Measurements from ENCODE around the gene GNAT3. TPM values are rescaled to one million over a fixed set of nuclear protein-coding genes. Genes with fewer than 3 reads are reported as not detected.

The GNAT3 gene
- total and polyA plus RNA-seq, 12 donors: not detected

- TF ChIP-seq POLR2A (IDR thresholded peaks at IDR 0.05): no peak
- TF ChIP-seq, protein P1, sequence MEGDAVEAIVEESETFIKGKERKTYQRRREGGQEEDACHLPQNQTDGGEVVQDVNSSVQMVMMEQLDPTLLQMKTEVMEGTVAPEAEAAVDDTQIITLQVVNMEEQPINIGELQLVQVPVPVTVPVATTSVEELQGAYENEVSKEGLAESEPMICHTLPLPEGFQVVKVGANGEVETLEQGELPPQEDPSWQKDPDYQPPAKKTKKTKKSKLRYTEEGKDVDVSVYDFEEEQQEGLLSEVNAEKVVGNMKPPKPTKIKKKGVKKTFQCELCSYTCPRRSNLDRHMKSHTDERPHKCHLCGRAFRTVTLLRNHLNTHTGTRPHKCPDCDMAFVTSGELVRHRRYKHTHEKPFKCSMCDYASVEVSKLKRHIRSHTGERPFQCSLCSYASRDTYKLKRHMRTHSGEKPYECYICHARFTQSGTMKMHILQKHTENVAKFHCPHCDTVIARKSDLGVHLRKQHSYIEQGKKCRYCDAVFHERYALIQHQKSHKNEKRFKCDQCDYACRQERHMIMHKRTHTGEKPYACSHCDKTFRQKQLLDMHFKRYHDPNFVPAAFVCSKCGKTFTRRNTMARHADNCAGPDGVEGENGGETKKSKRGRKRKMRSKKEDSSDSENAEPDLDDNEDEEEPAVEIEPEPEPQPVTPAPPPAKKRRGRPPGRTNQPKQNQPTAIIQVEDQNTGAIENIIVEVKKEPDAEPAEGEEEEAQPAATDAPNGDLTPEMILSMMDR (IDR thresholded peaks at IDR 0.05): no peak
- H3K4me3 ChIP-seq: no peak overlapping the region
- H3K4me1 ChIP-seq (replicated peaks in 1 of 2): peaks cover 0 to 6% of the 10 kb centered on the region in 2 donors
- H3K9me3 ChIP-seq (replicated peaks in 1 of 3): no peaks in the 10 kb centered on the region
- no peaks in the 10 kb centered on the region for H3K27me3 ChIP-seq
- H3K36me3 ChIP-seq (replicated peaks in 1 of 2): no peaks in the 10 kb centered on the region
- WGBS, 4 donors: 33 to 78% (median 45%) methylated on average over 3 of the region's 3 CpGs
- intact Hi-C loops (cut with DNase I): no loop called here
- H3K27ac ChIP-seq: no peak overlapping the region
- DNase-seq: no peak
These were observed 42.7 kb downstream of the GNAT3 start for GRCh38 chr7:80468931-80469714.

- peaks cover 0 to 6% of the 10 kb centered on the region in 2 donors for H3K4me1 ChIP-seq (replicated peaks in 1 of 2)
- TF ChIP-seq POLR2A (IDR thresholded peaks at IDR 0.05): no peak
- TF ChIP-seq, protein P1 (IDR thresholded peaks at IDR 0.05): no peak
These were observed 44.8 kb downstream of the GNAT3 start for GRCh38 chr7:80467069-80467468.

DNA sequence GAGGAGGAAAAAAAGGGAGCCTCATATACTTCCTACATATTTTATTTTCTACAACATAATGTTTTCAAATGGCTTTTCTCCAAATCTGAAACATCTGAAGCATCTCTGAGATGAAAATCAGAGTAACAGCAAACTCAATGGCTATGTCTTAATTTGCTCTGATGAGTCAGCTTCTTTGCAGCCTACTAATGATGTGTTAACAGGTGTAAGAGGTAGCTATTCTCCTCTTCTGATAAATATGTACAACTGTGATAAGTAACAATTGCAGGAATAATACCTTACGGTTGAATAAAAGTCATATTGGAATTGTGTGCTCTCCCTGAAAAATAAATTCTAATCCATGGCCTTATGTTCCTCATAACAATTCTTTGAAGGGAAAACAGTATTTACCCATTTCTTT lies 45.2 kb downstream of the GNAT3 start:
- no peak for DNase-seq
- WGBS, 4 donors: 84 to 95% (median 91%) methylated on average over 1 of the region's 1 CpG
- Histone ChIP-seq H3K4me3 (no peak overlapping the region), H3K4me1 (replicated peaks in 1 of 2) (peaks cover 0 to 6% of the 10 kb centered on the region in 2 donors), H3K27ac (no peak overlapping the region), H3K36me3 (replicated peaks in 1 of 2) (no peaks in the 10 kb centered on the region), H3K9me3 (replicated peaks in 1 of 3) (no peaks in the 10 kb centered on the region), H3K27me3 (no peaks in the 10 kb centered on the region)
- TF ChIP-seq POLR2A (IDR thresholded peaks at IDR 0.05): no peak
- TF ChIP-seq, protein P1 (IDR thresholded peaks at IDR 0.05): no peak
- intact Hi-C loops (cut with DNase I): no loop called here

More at GRCh38 chr7:80467069-80467468, 44.8 kb downstream of the GNAT3 start:
- no peak for DNase-seq
- 33 to 45% (median 39%) methylated on average over 3 of the region's 3 CpGs for WGBS, 4 donors
- no peak overlapping the region for H3K4me3 ChIP-seq
- no peaks in the 10 kb centered on the region for H3K27me3 ChIP-seq
- no peak overlapping the region for H3K27ac ChIP-seq
- H3K9me3 ChIP-seq (replicated peaks in 1 of 3): no peaks in the 10 kb centered on the region
- H3K36me3 ChIP-seq (replicated peaks in 1 of 2): no peaks in the 10 kb centered on the region
- intact Hi-C loops (cut with DNase I): no loop called here

- intact Hi-C loops (cut with DNase I): no loop called here
- H3K27me3 ChIP-seq: no peaks in the 10 kb centered on the region
- no peak for DNase-seq
- TF ChIP-seq, protein P1 (IDR thresholded peaks at IDR 0.05): no peak
- no peak for TF ChIP-seq POLR2A (IDR thresholded peaks at IDR 0.05)
- no peaks in the 10 kb centered on the region for H3K9me3 ChIP-seq (replicated peaks in 1 of 3)
- H3K27ac ChIP-seq: no peak overlapping the region
- H3K4me1 ChIP-seq (replicated peaks in 1 of 2): peaks cover 0 to 6% of the 10 kb centered on the region in 2 donors
- H3K4me3 ChIP-seq: no peak overlapping the region
- no peaks in the 10 kb centered on the region for H3K36me3 ChIP-seq (replicated peaks in 1 of 2)
These were observed 47.7 kb downstream of the GNAT3 start for GRCh38 chr7:80464211-80464610.
